ENCODE measurements around the gene PPIE. TPM values are rescaled to one million over a fixed set of nuclear protein-coding genes. Genes with fewer than 3 reads are reported as not detected.

The PPIE gene
- total and polyA plus RNA-seq, 2 of the 8 experiments (the other 6 are each of a cell fraction or from before 2014, with no cell fraction given) = 38.9 to 56.1 TPM

- H4K20me1 ChIP-seq (replicated peaks in 1 of 2; ENCODE audit: control insufficient read depth in 1 of 2, insufficient read depth in 2 of 2, low read length in 2 of 2) = peaks cover 2 to 15% of the 10 kb centered on the region in 2 experiments
- H3K4ac ChIP-seq (replicated peaks; ENCODE audit: insufficient read length, low read depth, low read length) = no peak overlapping the region
- H3K9ac ChIP-seq (replicated peaks in 1 of 4; ENCODE audit: extremely low read depth in 1 of 4, low read depth in 3 of 4, low read length in 3 of 4) = no peak overlapping the region
- WGBS, 2 experiments (ENCODE audit: extremely low coverage in 1 of 2, insufficient coverage in 1 of 2, insufficient read length in 1 of 2, insufficient replicate concordance in 2 of 2, low coverage in 1 of 2, low lambda C conversion rate in 2 of 2, missing lambda C conversion rate in 1 of 2) = 92% methylated on average over 16 of the region's 16 CpGs; no CpG with 5 or more reads in 1 of the 2 experiments
- H2AFZ ChIP-seq (ENCODE audit: low read length) = no peak overlapping the region
- no peak overlapping the region for H3K18ac ChIP-seq (ENCODE audit: extremely low read depth, low read length)
- no peak overlapping the region for H2BK12ac ChIP-seq (ENCODE audit: low read depth, low read length)
- H3K4me1 ChIP-seq (replicated peaks in 1 of 4; ENCODE audit: control insufficient read depth in 3 of 4, insufficient read depth in 4 of 4, low read length in 3 of 4) = no peaks in the 10 kb centered on the region
- no peak overlapping the region for H3K4me3 ChIP-seq (ENCODE audit: extremely low read depth in 1 of 4, insufficient read depth in 2 of 4, low read depth in 3 of 4, low read length in 4 of 4)
- no peak overlapping the region for H2BK20ac ChIP-seq (ENCODE audit: low read length)
- H3K4me2 ChIP-seq (ENCODE audit: insufficient read depth in 1 of 2, low read depth in 2 of 2, low read length in 2 of 2) = no peak overlapping the region
- no peak overlapping the region for H2AK5ac ChIP-seq (ENCODE audit: low read depth, low read length)
- DNase-seq (ENCODE audit: low read depth in 1 of 2, low spot score in 2 of 2) (no peak), FAIRE-seq (no peak)
- H3K56ac ChIP-seq (replicated peaks; ENCODE audit: insufficient read length, low read depth, low read length) = no peak overlapping the region
- H3K36me3 ChIP-seq (ENCODE audit: control insufficient read depth in 2 of 4, insufficient read depth in 4 of 4, low read length in 3 of 4) = peaks cover 15 to 58% (median 33%) of the 10 kb centered on the region in 4 experiments; a peak in 7 of 8 replicates
- no peaks in the 10 kb centered on the region for H3K27me3 ChIP-seq (replicated peaks in 1 of 4; ENCODE audit: control insufficient read depth in 3 of 4, extremely low read depth in 1 of 4, insufficient read depth in 3 of 4, low read length in 3 of 4)
- H4K5ac ChIP-seq (ENCODE audit: insufficient read length, low read depth, low read length) = no peak overlapping the region
- H4K91ac ChIP-seq (replicated peaks; ENCODE audit: insufficient read length, low read length) = no peak overlapping the region
- H4K8ac ChIP-seq (ENCODE audit: extremely low read depth, insufficient read depth, low read length) = no peak overlapping the region
- no peaks in the 10 kb centered on the region for H3K79me1 ChIP-seq (ENCODE audit: low read depth, low read length)
- CTCF ChIA-PET (ENCODE audit: partially characterized antibody) = interaction anchor here (1.6 kb wide), 1 partner anchor 10 kb away, joined by 4 read pairs; no protein-coding TSS in a partner anchor
- H3K79me2 ChIP-seq (ENCODE audit: control insufficient read depth in 1 of 2, insufficient read depth in 2 of 2, low read length in 2 of 2) = no peaks in the 10 kb centered on the region
- no peaks in the 10 kb centered on the region for H3K23me2 ChIP-seq (ENCODE audit: low read depth, low read length)
- no peak overlapping the region for H3K23ac ChIP-seq (ENCODE audit: insufficient read length)
- TF ChIP-seq CHD2 (IDR thresholded peaks at IDR 0.05; ENCODE audit: low read length) = no peak
- no peak for TF ChIP-seq SUZ12 (IDR thresholded peaks at IDR 0.05; ENCODE audit: low read length)
- H2BK120ac ChIP-seq (replicated peaks; ENCODE audit: low read depth, low read length) = no peak overlapping the region
- no peak overlapping the region for H2BK5ac ChIP-seq (ENCODE audit: low read depth, low read length)
- no peak overlapping the region for H2BK15ac ChIP-seq (ENCODE audit: low read length)
- POLR2A ChIA-PET (ENCODE audit: partially characterized antibody) = no interaction called here
- H3K14ac ChIP-seq (ENCODE audit: insufficient read length) = no peak overlapping the region
- no peaks in the 10 kb centered on the region for H3K9me3 ChIP-seq (ENCODE audit: insufficient read depth in 2 of 2, low read depth in 1 of 2, low read length in 1 of 2)
- no peak overlapping the region for H3K27ac ChIP-seq (ENCODE audit: low read depth, low read length)
These were observed 14.7 kb downstream of the PPIE start for GRCh38 chr1:39753132-39754025.
